Sigmoid colon (tissue), 7 donors: Measurements from ENCODE around the gene TTF1. TPM values are rescaled to one million over a fixed set of nuclear protein-coding genes. Genes with fewer than 3 reads are reported as not detected.

Source experiments
- DNase-seq: peaks from one replicate; pipeline ENCODE4 v3.0.0-alpha.2; 2019
- H3K27ac ChIP-seq, 4 donors: fragments of 200-600 bp; sonication (generic); one replicate each; pipeline ENCODE4 v1.5.1; 2016 to 2019; ENCODE audit warnings: mild to moderate bottlenecking in 1 of 4
- H3K27me3 ChIP-seq, 3 donors: fragments of 200-600 bp; sonication (generic); one replicate each; pipeline ENCODE4 v1.5.1; 2019; ENCODE audit warnings: mild to moderate bottlenecking in 1 of 3
- H3K36me3 ChIP-seq, 4 donors: fragments of 200-600 bp; sonication (generic); one replicate each; pipeline ENCODE4 v1.5.1; 2016 to 2019
- H3K4me1 ChIP-seq, 4 donors: fragments of 200-600 bp; sonication (generic); one replicate each; pipeline ENCODE4 v1.5.1; 2017 to 2019
- H3K4me3 ChIP-seq, 4 donors: fragments of 200-600 bp; sonication (generic); one replicate each; pipeline ENCODE4 v1.5.1; 2017 to 2019; ENCODE audit warnings: mild to moderate bottlenecking in 2 of 4, moderate library complexity in 1 of 4
- H3K9me3 ChIP-seq, 4 donors: fragments of 200-600 bp in 3 of 4; sonication (generic) in 3 of 4; one replicate each; pipeline versions ENCODE4 v1.5.1 to v1.6.1; 2013 to 2019
- EP300 ChIP-seq, 4 donors: sonication (generic); formaldehyde crosslinking; IDR thresholded peaks; one replicate each; pipeline ENCODE4 v1.6.1; 2017; ENCODE audit warnings: antibody characterized with exemption in 4 of 4
- POLR2A ChIP-seq, 2 donors: fragments of 450-650 bp; IDR thresholded peaks; one replicate each; pipeline ENCODE4 v1.6.1; 2016; ENCODE audit warnings: antibody characterized with exemption in 2 of 2, mild to moderate bottlenecking in 2 of 2, moderate library complexity in 2 of 2
- POLR2AphosphoS5 ChIP-seq, 4 donors: sonication (generic); formaldehyde crosslinking; IDR thresholded peaks; one replicate each; pipeline ENCODE4 v1.6.1; 2017; ENCODE audit warnings: antibody characterized with exemption in 4 of 4
- WGBS, 2 donors: extraction: QIAGEN DNeasy Blood & Tissue Kit; methylation state at CpG; one replicate each; pipeline ENCODE4 v1.1.7; 2013; 5-methylcytosine and 5-hydroxymethylcytosine counted together
- intact Hi-C: fragments of 100-400 bp; cut with DNase I; formaldehyde crosslinking; loops from one replicate; pipeline ENCODE4 v1.15.1; 2023
- polyA plus RNA-seq, 3 donors: library from polyadenylated mRNA; stranded (reverse); fragments of 200-250 nt; gene quantifications; one replicate each; pipeline ENCODE4 v1.2.3, GENCODE V29; 2013
- total RNA-seq, 4 donors: library from RNA; depleted of rRNA; stranded (reverse); fragments of >200 nt; gene quantifications; one replicate each; pipeline ENCODE4 v1.1.0, GENCODE V29; 2016
- TF ChIP-seq, protein P1 (sequence below), 4 experiments: fragments of 450-650 bp in 3 of 4; fragments of 200-600 bp in 1 of 4; IDR thresholded peaks; one replicate each; pipeline ENCODE4 v1.5.1; 2016 to 2019; ENCODE audit warnings: antibody characterized with exemption in 4 of 4, mild to moderate bottlenecking in 3 of 4, moderate library complexity in 2 of 4
- donor health status: healthy with polysubstance abuse.
- donor health status: Bipolar disorder and iron deficiency.
- donor health status: healthy.

TTF1 gene
- total and polyA plus RNA-seq, 7 donors: 6.6 to 20.9 (median 14.6) TPM

DNA sequence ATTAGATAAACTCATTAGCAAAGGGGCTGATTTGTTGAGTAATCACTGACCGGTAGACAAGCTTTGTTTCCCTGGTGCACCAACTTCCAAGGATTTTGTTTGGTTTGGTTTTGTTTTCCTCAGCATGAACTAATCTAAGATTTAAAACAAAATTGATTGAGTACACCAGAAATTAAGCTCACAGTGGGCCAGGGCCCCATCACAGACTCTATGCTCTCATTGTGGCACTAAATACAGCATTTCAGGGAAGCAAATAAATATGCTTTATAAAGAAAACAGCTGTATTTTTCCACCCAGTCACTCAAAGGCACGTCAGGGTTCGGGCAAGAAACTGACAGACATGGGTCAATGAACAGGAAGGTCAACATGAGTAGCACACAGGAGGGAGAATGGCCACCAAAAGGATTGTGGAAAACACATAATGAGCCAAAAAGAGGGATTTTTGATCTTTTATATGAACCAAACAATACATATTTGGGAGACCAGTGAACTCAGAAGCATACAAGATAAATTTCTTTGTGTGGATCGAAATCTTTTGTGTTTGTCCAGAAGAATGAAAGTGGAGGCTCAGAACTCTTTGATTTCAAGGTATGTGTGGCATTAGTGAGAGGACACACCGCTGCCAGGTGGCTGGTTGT, 12.2 kb upstream of the TTF1 start:
- H3K27me3 ChIP-seq: peaks cover 3 to 81% (median 52%) of the 10 kb centered on the region in 3 donors
- H3K9me3 ChIP-seq: no peaks in the 10 kb centered on the region
- DNase-seq: no peak
- H3K27ac ChIP-seq: no peak overlapping the region
- no peaks in the 10 kb centered on the region for H3K4me1 ChIP-seq
- intact Hi-C loops: loop anchor here (10.0 kb wide), 1 partner anchor 386 kb away; no protein-coding TSS in a partner anchor
- 45 to 64% methylated on average over 5 of the region's 5 CpGs for WGBS, 2 donors
- H3K4me3 ChIP-seq: no peak overlapping the region
- TF ChIP-seq POLR2A (IDR thresholded peaks at IDR 0.05) (no peak), POLR2AphosphoS5 (IDR thresholded peaks at IDR 0.05) (no peak), EP300 (IDR thresholded peaks at IDR 0.05) (no peak)
- TF ChIP-seq, protein P1, sequence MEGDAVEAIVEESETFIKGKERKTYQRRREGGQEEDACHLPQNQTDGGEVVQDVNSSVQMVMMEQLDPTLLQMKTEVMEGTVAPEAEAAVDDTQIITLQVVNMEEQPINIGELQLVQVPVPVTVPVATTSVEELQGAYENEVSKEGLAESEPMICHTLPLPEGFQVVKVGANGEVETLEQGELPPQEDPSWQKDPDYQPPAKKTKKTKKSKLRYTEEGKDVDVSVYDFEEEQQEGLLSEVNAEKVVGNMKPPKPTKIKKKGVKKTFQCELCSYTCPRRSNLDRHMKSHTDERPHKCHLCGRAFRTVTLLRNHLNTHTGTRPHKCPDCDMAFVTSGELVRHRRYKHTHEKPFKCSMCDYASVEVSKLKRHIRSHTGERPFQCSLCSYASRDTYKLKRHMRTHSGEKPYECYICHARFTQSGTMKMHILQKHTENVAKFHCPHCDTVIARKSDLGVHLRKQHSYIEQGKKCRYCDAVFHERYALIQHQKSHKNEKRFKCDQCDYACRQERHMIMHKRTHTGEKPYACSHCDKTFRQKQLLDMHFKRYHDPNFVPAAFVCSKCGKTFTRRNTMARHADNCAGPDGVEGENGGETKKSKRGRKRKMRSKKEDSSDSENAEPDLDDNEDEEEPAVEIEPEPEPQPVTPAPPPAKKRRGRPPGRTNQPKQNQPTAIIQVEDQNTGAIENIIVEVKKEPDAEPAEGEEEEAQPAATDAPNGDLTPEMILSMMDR (IDR thresholded peaks at IDR 0.05): no peak
- no peaks in the 10 kb centered on the region for H3K36me3 ChIP-seq

DNA sequence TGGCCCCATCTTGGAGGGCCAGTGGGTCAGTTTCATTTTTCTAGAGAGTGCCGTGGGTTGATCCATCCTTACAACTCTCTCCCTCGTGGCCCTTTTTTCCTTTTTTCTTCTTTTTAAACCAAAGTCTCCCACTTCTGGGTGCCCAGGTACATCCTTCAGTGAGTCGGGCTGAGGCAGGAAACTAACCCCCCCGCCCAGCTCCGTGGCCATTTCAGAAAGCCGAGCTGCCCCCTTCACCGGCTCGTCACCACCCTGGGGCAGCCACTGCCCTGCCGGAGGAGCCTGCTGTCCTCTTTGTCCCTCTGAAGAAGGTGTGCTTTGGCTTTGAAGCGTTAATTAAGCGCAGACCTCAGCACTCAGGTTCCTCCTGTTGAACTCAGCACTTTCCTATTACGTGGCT, 8.5 kb upstream of the TTF1 start:
- TF ChIP-seq, protein P1 (IDR thresholded peaks at IDR 0.05): no peak
- TF ChIP-seq POLR2AphosphoS5 (IDR thresholded peaks at IDR 0.05): no peak
- TF ChIP-seq POLR2A (IDR thresholded peaks at IDR 0.05): no peak
- TF ChIP-seq EP300 (IDR thresholded peaks at IDR 0.05): no peak
- no peak overlapping the region for H3K27ac ChIP-seq
- H3K9me3 ChIP-seq: no peaks in the 10 kb centered on the region
- H3K4me3 ChIP-seq: no peak overlapping the region
- DNase-seq: no peak
- no peaks in the 10 kb centered on the region for H3K36me3 ChIP-seq
- H3K27me3 ChIP-seq: peaks cover 22 to 94% (median 80%) of the 10 kb centered on the region in 3 donors
- intact Hi-C loops: loop anchor here (10.0 kb wide), 1 partner anchor 390 kb away; no protein-coding TSS in a partner anchor
- 29 to 42% methylated on average over 12 of the region's 12 CpGs for WGBS, 2 donors
- peaks cover 0 to 13% (median 13%) of the 10 kb centered on the region in 4 donors for H3K4me1 ChIP-seq

DNA sequence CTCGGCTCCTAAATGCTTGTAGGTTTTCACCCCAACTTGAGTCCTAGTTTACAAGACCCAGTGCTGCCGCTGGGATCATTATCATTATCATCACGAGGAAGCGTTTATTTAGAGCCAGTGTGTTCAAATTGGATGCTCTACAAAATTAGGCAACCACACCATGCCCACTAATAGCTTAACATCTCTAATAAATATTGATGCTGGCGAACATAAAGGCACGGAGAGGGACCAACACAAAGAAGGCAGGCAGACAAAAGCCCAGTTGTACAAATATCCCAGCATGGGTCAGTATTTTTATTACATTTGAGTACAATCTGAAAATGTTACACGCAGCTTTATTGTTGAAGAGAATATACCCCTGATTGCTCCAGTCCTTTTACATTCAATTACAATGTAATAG, 8.1 kb upstream of the TTF1 start:
- H3K36me3 ChIP-seq: no peaks in the 10 kb centered on the region
- TF ChIP-seq, protein P1 (IDR thresholded peaks at IDR 0.05): no peak
- TF ChIP-seq EP300 (IDR thresholded peaks at IDR 0.05): no peak
- no peak for TF ChIP-seq POLR2A (IDR thresholded peaks at IDR 0.05)
- TF ChIP-seq POLR2AphosphoS5 (IDR thresholded peaks at IDR 0.05): no peak
- no peak overlapping the region for H3K4me3 ChIP-seq
- H3K27me3 ChIP-seq: peaks cover 26 to 95% (median 84%) of the 10 kb centered on the region in 3 donors
- H3K27ac ChIP-seq: no peak overlapping the region
- no peak for DNase-seq
- intact Hi-C loops: loop anchor here (5.0 to 10.0 kb wide), 2 partner anchors 163 to 390 kb away; no protein-coding TSS in a partner anchor
- peaks cover 0 to 18% (median 17%) of the 10 kb centered on the region in 4 donors for H3K4me1 ChIP-seq
- H3K9me3 ChIP-seq: no peaks in the 10 kb centered on the region
- 28 to 54% methylated on average over 7 of the region's 7 CpGs for WGBS, 2 donors

DNA sequence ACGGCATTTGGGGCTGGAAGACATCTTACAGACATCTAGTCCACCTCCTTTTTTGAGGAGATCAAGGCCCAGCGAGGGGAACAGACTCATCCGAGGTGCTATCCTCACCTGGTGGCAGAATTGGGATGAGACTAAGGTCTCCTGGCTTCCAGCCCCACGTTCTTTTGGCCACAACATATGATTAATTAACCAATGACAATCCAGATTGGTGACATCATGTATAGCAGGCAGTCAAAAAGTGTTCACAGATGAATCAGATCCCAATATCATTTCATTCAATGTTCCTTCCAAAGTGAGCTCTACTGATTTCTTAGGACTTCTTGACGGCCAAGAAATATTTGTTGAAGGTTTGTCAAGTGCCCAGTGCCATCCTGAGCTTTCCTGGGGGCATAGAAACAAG, 7.3 kb upstream of the TTF1 start:
- Histone ChIP-seq H3K4me1 (peaks cover 0 to 22% (median 20%) of the 10 kb centered on the region in 4 donors), H3K36me3 (no peaks in the 10 kb centered on the region), H3K27ac (no peak overlapping the region), H3K9me3 (no peaks in the 10 kb centered on the region), H3K4me3 (no peak overlapping the region), H3K27me3 (peaks cover 26 to 94% (median 80%) of the 10 kb centered on the region in 3 donors)
- WGBS, 2 donors: 47 to 63% methylated on average over 5 of the region's 5 CpGs
- no peak for DNase-seq
- TF ChIP-seq POLR2AphosphoS5 (IDR thresholded peaks at IDR 0.05) (no peak), POLR2A (IDR thresholded peaks at IDR 0.05) (no peak), EP300 (IDR thresholded peaks at IDR 0.05) (no peak)
- TF ChIP-seq, protein P1 (IDR thresholded peaks at IDR 0.05): no peak
- intact Hi-C loops: loop anchor here (5.0 to 10.0 kb wide), 2 partner anchors 163 to 391 kb away; no protein-coding TSS in a partner anchor
